HG03045 (cell line): Measurements from ENCODE around the gene CASKIN2.
"Not testable (repeated sequence)": the region's sequence is repeated elsewhere in the genome, so short reads cannot be mapped to it uniquely, and the experiment has no call there.

Source experiments
- ATAC-seq: cut with Tn5 transposase; IDR thresholded peaks from one replicate; pipeline ENCODE4 v1.9.1; 2021; ENCODE audit warnings: mild to moderate bottlenecking, moderate library complexity; ENCODE audit not compliant: unreplicated experiment

The CASKIN2 gene

GRCh38 chr17:75473246-75473645, 42.1 kb downstream of the CASKIN2 start:
- no peak for ATAC-seq

- ATAC-seq = no peak
Observed at GRCh38 chr17:75472119-75472518, 43.2 kb downstream of the CASKIN2 start.

GRCh38 chr17:75471207-75471606, 44.1 kb downstream of the CASKIN2 start:
- ATAC-seq = no peak

- ATAC-seq = no peak
Observed at GRCh38 chr17:75468779-75469373, 46.5 kb downstream of the CASKIN2 start.

- ATAC-seq = no peak
Observed at GRCh38 chr17:75468291-75468754, 47.0 kb downstream of the CASKIN2 start.

GRCh38 chr17:75465039-75465438, 50.3 kb downstream of the CASKIN2 start:
- ATAC-seq = no peak

DNA sequence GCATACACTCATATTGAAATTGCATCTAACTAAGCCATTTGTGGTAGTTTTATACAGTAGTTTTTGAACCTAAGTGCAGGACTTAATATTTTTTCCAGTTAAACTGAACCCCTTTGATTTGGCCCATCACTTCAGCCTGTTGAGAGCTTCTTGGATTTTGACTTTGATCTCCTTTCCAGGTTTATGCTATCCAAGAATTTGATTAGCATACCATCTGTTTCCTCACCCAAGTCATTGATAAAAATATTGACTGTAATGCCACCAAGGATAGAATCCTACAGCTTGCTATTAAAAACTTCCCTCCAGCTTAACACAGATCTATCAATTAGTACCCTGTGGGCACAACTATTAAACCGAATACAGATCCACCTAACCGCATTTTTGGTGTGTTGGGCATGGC, 51.7 kb downstream of the CASKIN2 start:
- ATAC-seq = no peak

- no peak for ATAC-seq
Observed at GRCh38 chr17:75460295-75460694, 55.0 kb downstream of the CASKIN2 start.

GRCh38 chr17:75459590-75460267, 55.6 kb downstream of the CASKIN2 start:
- no peak for ATAC-seq

DNA sequence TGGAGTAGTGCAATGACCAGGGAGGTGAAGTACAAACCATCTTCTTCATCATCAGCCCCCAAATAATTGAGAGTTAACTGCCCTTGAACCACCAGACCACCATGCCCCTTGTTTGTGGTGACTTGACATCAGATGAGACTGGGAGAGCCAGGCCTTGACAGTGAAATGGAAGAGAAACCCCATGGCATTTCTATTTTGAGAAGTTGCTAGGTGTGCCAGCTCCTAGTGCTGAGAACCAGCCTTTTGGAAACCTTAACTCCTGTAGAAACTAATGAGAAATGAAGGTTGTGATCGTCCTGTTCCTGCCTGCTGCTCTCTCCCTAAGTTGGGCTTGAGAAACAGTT, 56.1 kb downstream of the CASKIN2 start:
- ATAC-seq = no peak

GRCh38 chr17:75457047-75457654, 58.2 kb downstream of the CASKIN2 start:
- no peak for ATAC-seq

DNA sequence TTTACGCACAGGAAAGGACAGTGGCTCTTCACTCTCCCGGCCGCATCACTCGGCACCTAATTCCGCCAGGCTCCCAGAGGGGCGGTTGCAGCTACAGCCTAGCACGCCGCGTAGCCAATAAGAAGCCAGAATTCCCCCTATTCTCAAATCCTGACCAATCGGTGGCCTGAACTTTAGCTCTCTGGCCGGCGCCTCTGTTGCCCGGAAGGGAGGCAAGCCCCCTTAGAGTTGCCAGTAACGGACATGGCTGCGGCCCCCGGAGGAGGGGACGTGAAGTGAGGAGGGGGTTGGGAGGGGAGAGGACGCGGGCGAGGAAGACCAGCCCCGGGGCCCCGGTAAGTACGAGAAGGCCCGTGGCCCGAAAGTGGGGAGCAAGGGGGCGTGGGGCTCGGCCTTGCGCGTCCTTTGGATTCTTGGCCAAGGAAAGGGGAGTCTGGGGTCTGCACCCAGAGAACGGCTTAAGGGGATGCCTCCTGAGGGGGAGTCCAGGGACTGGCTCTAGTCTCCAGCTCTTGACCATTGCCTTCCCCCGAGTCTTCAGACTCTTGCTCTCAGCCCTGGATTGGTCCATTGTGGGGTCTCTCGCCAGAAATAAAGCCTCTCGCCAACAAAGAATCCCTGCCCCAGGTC, 58.8 kb downstream of the CASKIN2 start, which contains the start of gene TMEM94:
TMEM94 (plus strand) TSS at position 219 of the 630 bp plus-strand sequence. CDS start 15,271 bp downstream, outside the sequence.
- peak; percentile 91 for ATAC-seq

GRCh38 chr17:75456039-75456416, 59.3 kb downstream of the CASKIN2 start:
- peak; percentile 7 for ATAC-seq

DNA sequence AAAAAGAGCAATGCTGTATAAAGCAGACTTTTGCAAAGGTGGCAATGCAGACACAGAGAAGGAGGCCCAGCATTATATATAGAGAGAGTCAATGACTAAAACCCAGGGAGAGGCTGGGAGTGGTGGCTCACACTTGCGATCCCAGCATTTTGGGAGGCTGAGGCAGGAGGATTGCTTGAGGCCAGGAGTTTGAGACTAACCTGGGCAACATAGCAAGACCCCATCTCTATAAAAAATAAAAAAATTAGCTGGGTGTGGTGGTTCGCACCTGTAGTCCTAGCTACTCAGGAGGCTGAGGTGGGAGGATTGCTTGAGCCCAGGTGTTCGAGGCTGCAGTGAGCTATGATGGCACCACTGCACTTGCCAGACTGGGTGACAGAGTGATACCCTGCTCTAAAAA, 60.7 kb downstream of the CASKIN2 start:
- not testable (repeated sequence) for ATAC-seq

DNA sequence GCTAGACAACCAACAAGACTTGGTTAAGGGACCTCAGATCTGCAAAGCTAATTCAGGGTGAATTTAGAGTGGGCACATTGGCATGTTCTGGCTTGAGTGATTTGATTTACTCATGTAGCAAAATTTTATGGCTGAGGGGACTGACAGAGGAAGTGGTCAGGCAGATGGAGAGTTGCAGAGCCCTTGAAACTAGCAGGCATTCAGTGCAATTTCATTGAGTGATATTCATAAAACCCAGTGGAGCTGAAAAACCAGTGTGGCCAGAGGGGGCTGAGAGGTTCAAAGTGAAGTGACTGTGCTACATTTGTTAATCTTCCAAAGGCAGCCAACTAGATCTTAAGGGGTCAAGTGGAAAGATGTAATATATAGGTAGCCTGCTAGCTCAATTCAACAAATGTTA, 61.1 kb downstream of the CASKIN2 start:
- no peak for ATAC-seq

- no peak for ATAC-seq
Observed at GRCh38 chr17:75450270-75450669, 65.1 kb downstream of the CASKIN2 start.
